Central memory CD8-positive, alpha-beta T cell (primary cell): ENCODE measurements around the gene SLC1A2.
A peak's percentile ranks its signal among the peaks of the same experiment; 100 is the strongest.

Source experiments
- ATAC-seq: fragments of 150-1000 bp; cut with Tn5 transposase; replicated peaks from 2 replicates; pipeline ENCODE4 v1.10.0; 2022; ENCODE audit warnings: mild to moderate bottlenecking, moderate FRiP score, moderate number of reproducible peaks; ENCODE audit not compliant: poor library complexity, severe bottlenecking; ENCODE audit errors: extremely low read depth
- DNase-seq, 2 donors: peaks; one replicate each; pipeline ENCODE4 v3.0.0; 2021; ENCODE audit warnings: low spot score in 2 of 2
- H3K27ac Mint-ChIP-seq: one replicate; pipeline ENCODE4 v1.8.0; 2022; ENCODE audit warnings: low read depth, mild to moderate bottlenecking, moderate library complexity, mixed read lengths
- H3K27me3 Mint-ChIP-seq: one replicate; pipeline ENCODE4 v1.8.0; 2022; ENCODE audit warnings: mixed read lengths
- H3K36me3 Mint-ChIP-seq: one replicate; pipeline ENCODE4 v1.8.0; 2022; ENCODE audit warnings: mild to moderate bottlenecking, moderate library complexity, mixed read lengths; ENCODE audit not compliant: insufficient read depth
- H3K4me1 Mint-ChIP-seq: one replicate; pipeline ENCODE4 v1.8.0; 2022; ENCODE audit warnings: mixed read lengths
- H3K4me3 Mint-ChIP-seq: one replicate; pipeline ENCODE4 v1.8.0; 2022; ENCODE audit warnings: mild to moderate bottlenecking, moderate library complexity, mixed read lengths
- H3K9me3 Mint-ChIP-seq: one replicate; pipeline ENCODE4 v1.8.0; 2022; ENCODE audit warnings: mixed read lengths

SLC1A2 gene

DNA sequence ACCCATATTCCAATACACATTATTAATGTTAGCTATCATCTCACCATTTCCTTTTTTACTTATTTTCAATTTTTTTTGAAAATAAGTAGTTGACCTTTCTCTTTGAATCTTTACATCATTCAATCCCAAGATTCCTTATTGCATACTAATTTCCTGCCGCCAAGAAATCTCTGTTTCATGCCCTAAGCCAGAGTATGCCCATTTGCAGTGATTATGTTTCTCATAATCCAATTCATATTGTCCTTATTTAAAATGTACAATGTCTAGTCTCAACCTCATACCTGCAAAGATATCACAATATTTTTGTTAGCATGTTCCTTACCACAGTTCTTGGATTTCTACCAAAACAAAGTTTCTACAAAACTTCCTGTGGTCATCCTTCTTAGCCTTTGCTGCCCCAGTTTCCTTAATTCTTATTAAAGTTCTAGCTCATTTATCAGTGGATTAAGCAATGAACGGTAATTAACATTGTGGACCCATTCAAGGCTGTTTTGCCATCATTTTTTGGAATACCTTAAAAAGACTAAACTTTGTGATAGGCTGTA is 205.1 kb downstream of the SLC1A2 start:
- Mint-ChIP-seq H3K4me3 (no peak overlapping the region), H3K27me3 (no peaks in the 10 kb centered on the region), H3K27ac (peak overlapping the region; percentile 77), H3K4me1 (peaks cover 56% of the 10 kb centered on the region), H3K36me3 (peaks cover 79% of the 10 kb centered on the region), H3K9me3 (no peaks in the 10 kb centered on the region)
- DNase-seq (no peak), ATAC-seq (no peak)

- ATAC-seq (no peak), DNase-seq (no peak)
- H3K36me3 Mint-ChIP-seq, result peaks cover 81% of the 10 kb centered on the region
- H3K9me3 Mint-ChIP-seq, result no peaks in the 10 kb centered on the region
- no peak overlapping the region for H3K4me3 Mint-ChIP-seq
- no peaks in the 10 kb centered on the region for H3K27me3 Mint-ChIP-seq
- peak overlapping the region; percentile 79 for H3K27ac Mint-ChIP-seq
- peaks cover 57% of the 10 kb centered on the region for H3K4me1 Mint-ChIP-seq
Observed at GRCh38 chr11:35211952-35212351, 207.4 kb downstream of the SLC1A2 start.

GRCh38 chr11:35210876-35211546 is 208.3 kb downstream of the SLC1A2 start:
- peaks cover 78% of the 10 kb centered on the region for H3K36me3 Mint-ChIP-seq
- no peak overlapping the region for H3K4me3 Mint-ChIP-seq
- no peak for DNase-seq
- H3K9me3 Mint-ChIP-seq, result no peaks in the 10 kb centered on the region
- H3K27me3 Mint-ChIP-seq, result no peaks in the 10 kb centered on the region
- H3K4me1 Mint-ChIP-seq, result peaks cover 56% of the 10 kb centered on the region
- H3K27ac Mint-ChIP-seq, result peak overlapping the region; percentile 79
- no peak for ATAC-seq

DNA sequence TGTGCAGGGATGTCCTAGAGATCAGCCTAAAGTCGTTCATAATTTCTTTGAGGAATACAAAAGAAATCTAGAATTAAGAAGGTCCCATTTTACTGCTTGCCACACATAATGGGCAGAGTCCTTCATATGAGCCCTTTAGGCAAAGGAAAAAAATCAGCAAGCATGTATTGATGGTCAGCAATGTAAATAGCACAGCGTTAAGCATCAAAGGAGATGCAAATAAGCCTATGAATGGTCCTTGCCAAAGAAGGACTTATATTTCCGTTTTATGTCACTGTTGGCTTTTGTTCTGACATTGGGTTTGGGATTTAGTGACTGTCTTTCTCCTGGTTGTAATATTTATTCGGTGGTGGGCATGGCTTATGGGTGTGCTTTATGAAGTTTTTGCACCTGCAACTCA is 210.6 kb downstream of the SLC1A2 start:
- H3K27me3 Mint-ChIP-seq, result no peaks in the 10 kb centered on the region
- DNase-seq, result no peak
- H3K9me3 Mint-ChIP-seq, result no peaks in the 10 kb centered on the region
- H3K4me1 Mint-ChIP-seq, result peaks cover 50% of the 10 kb centered on the region
- H3K27ac Mint-ChIP-seq, result peak overlapping the region; percentile 59
- no peak overlapping the region for H3K4me3 Mint-ChIP-seq
- ATAC-seq, result no peak
- peaks cover 80% of the 10 kb centered on the region for H3K36me3 Mint-ChIP-seq

GRCh38 chr11:35207471-35208403 is 211.6 kb downstream of the SLC1A2 start:
- peak overlapping the region; percentile 59 for H3K27ac Mint-ChIP-seq
- H3K36me3 Mint-ChIP-seq, result peaks cover 74% of the 10 kb centered on the region
- no peak overlapping the region for H3K4me3 Mint-ChIP-seq
- DNase-seq (no peak), ATAC-seq (no peak)
- H3K27me3 Mint-ChIP-seq, result no peaks in the 10 kb centered on the region
- no peaks in the 10 kb centered on the region for H3K9me3 Mint-ChIP-seq
- H3K4me1 Mint-ChIP-seq, result peaks cover 42% of the 10 kb centered on the region

- peak overlapping the region; percentile 34 for H3K4me3 Mint-ChIP-seq
- no peak for DNase-seq
Observed at GRCh38 chr11:35206616-35207015, 212.7 kb downstream of the SLC1A2 start.

GRCh38 chr11:35204614-35205013 is 214.7 kb downstream of the SLC1A2 start:
- Mint-ChIP-seq H3K9me3 (no peaks in the 10 kb centered on the region), H3K4me3 (no peak overlapping the region), H3K36me3 (peaks cover 84% of the 10 kb centered on the region), H3K27ac (peak overlapping the region; percentile 26), H3K4me1 (peaks cover 55% of the 10 kb centered on the region), H3K27me3 (no peaks in the 10 kb centered on the region)
- DNase-seq (no peak), ATAC-seq (no peak)

More at GRCh38 chr11:35206616-35207015, 212.7 kb downstream of the SLC1A2 start:
- Mint-ChIP-seq H3K9me3 (no peaks in the 10 kb centered on the region), H3K4me1 (peaks cover 44% of the 10 kb centered on the region), H3K27ac (peak overlapping the region; percentile 44), H3K27me3 (no peaks in the 10 kb centered on the region), H3K36me3 (peaks cover 77% of the 10 kb centered on the region)
- ATAC-seq, result no peak
